Testis (tissue), 3 donors: ENCODE results near the gene ARID5B. TPM values are rescaled to one million over a fixed set of nuclear protein-coding genes. Genes with fewer than 3 reads are reported as not detected.
A peak's percentile ranks its signal among the peaks of the same experiment; 100 is the strongest.

ENCODE experiments used
- DNase-seq: peaks from one replicate; pipeline ENCODE4 v3.0.0-alpha.2; 2019
- H3K27ac ChIP-seq, 2 donors: fragments of 200-600 bp; sonication (generic); one replicate each; pipeline ENCODE4 v1.5.1; 2019
- H3K27me3 ChIP-seq: fragments of 200-600 bp; sonication (generic); one replicate; pipeline ENCODE4 v1.5.1; 2019
- H3K36me3 ChIP-seq: fragments of 200-600 bp; sonication (generic); one replicate; pipeline ENCODE4 v1.5.1; 2017; ENCODE audit warnings: low read depth; ENCODE audit errors: missing control alignments
- H3K4me1 ChIP-seq: fragments of 200-600 bp; sonication (generic); one replicate; pipeline ENCODE4 v1.5.1; 2019
- H3K4me3 ChIP-seq, 2 donors: fragments of 200-600 bp; sonication (generic); one replicate each; pipeline ENCODE4 v1.5.1; 2017 to 2019
- H3K9me3 ChIP-seq: fragments of 200-600 bp; sonication (generic); one replicate; pipeline ENCODE4 v1.5.1; 2017
- CTCF ChIP-seq, 3 experiments: fragments of 450-650 bp in 2 of 3; fragments of 200-600 bp in 1 of 3; sonication (generic) in 1 of 3; IDR thresholded peaks; one replicate each; pipeline ENCODE4 v1.5.1; 2016 to 2019; ENCODE audit warnings: antibody characterized with exemption in 3 of 3, mild to moderate bottlenecking in 2 of 3, moderate library complexity in 1 of 3
- POLR2A ChIP-seq: fragments of 450-650 bp; IDR thresholded peaks from one replicate; pipeline ENCODE4 v1.6.1; 2017; ENCODE audit warnings: antibody characterized with exemption, mild to moderate bottlenecking, moderate library complexity
- WGBS, 2 donors: methylation state at CpG; one replicate each; pipeline ENCODE4 v1.1.5; 2018; 5-methylcytosine and 5-hydroxymethylcytosine counted together
- intact Hi-C: fragments of 100-400 bp; cut with DNase I; formaldehyde crosslinking; loops from one replicate; pipeline ENCODE4 v1.15.1; 2023; ENCODE audit warnings: low total_unique reads
- polyA plus RNA-seq: library from polyadenylated mRNA; stranded (reverse); fragments of 350-450 nt; fragmentation: Illumina TruSeq; extraction: RNeasy Lipid Tissue Mini Kit (QIAGEN cat#74804); gene quantifications from one replicate; pipeline ENCODE4 v1.2.3, GENCODE V29; 2014; ENCODE audit warnings: low read depth, low replicate concordance; ENCODE audit not compliant: insufficient read depth
- total RNA-seq, 2 donors: library from RNA; depleted of rRNA; stranded (reverse); fragments of >200 nt; gene quantifications; one replicate each; pipeline ENCODE4 v1.2.3, GENCODE V29; 2016

Gene ARID5B
- total and polyA plus RNA-seq, 3 donors from 2014 or later, result 14.3 to 73.6 (median 52.1) TPM

- TF ChIP-seq POLR2A (no peak), CTCF (IDR thresholded peaks at IDR 0.05) (no peak)
- intact Hi-C loops, result no loop called here
Observed at GRCh38 chr10:62073429-62073828, 171.9 kb downstream of the ARID5B start.

GRCh38 chr10:62075414-62075813 lies 173.9 kb downstream of the ARID5B start:
- Histone ChIP-seq H3K4me3 (no peak overlapping the region), H3K9me3 (no peaks in the 10 kb centered on the region), H3K27me3 (no peaks in the 10 kb centered on the region), H3K36me3 (peaks cover 4% of the 10 kb centered on the region), H3K27ac (peak overlapping the region in 1 of 2 donors; percentile 38), H3K4me1 (peaks cover 37% of the 10 kb centered on the region)
- 89 to 92% methylated on average over 11 of the region's 11 CpGs for WGBS, 2 donors
- intact Hi-C loops, result no loop called here
- no peak for DNase-seq
- TF ChIP-seq CTCF (IDR thresholded peaks at IDR 0.05), result no peak
- no peak for TF ChIP-seq POLR2A

More at GRCh38 chr10:62073429-62073828, 171.9 kb downstream of the ARID5B start:
- no peaks in the 10 kb centered on the region for H3K36me3 ChIP-seq
- DNase-seq, result no peak
- H3K27ac ChIP-seq, result peak overlapping the region; percentile 19 to 37
- no peak overlapping the region for H3K4me3 ChIP-seq
- peaks cover 47% of the 10 kb centered on the region for H3K4me1 ChIP-seq
- no peaks in the 10 kb centered on the region for H3K9me3 ChIP-seq
- H3K27me3 ChIP-seq, result no peaks in the 10 kb centered on the region
- 43 to 60% methylated on average over 3 of the region's 3 CpGs for WGBS, 2 donors

- Histone ChIP-seq H3K36me3 (peaks cover 4% of the 10 kb centered on the region), H3K9me3 (no peaks in the 10 kb centered on the region), H3K4me3 (no peak overlapping the region), H3K27ac (peak overlapping the region; percentile 8 to 38), H3K4me1 (peaks cover 40% of the 10 kb centered on the region), H3K27me3 (no peaks in the 10 kb centered on the region)
- TF ChIP-seq POLR2A, result no peak
- no peak for TF ChIP-seq CTCF (IDR thresholded peaks at IDR 0.05)
- WGBS, 2 donors, result 69 to 85% methylated on average over 8 of the region's 8 CpGs
- no peak for DNase-seq
- intact Hi-C loops, result no loop called here
Observed at GRCh38 chr10:62075912-62076311, 174.4 kb downstream of the ARID5B start.

GRCh38 chr10:62076891-62077290 lies 175.4 kb downstream of the ARID5B start:
- TF ChIP-seq POLR2A (no peak), CTCF (IDR thresholded peaks at IDR 0.05) (no peak)
- Histone ChIP-seq H3K4me1 (peaks cover 48% of the 10 kb centered on the region), H3K4me3 (no peak overlapping the region), H3K27ac (peak overlapping the region; percentile 75 to 86), H3K36me3 (peaks cover 4% of the 10 kb centered on the region), H3K9me3 (no peaks in the 10 kb centered on the region), H3K27me3 (no peaks in the 10 kb centered on the region)
- no peak for DNase-seq
- 39 to 40% methylated on average over 2 of the region's 2 CpGs for WGBS, 2 donors
- intact Hi-C loops, result no loop called here

- TF ChIP-seq POLR2A (no peak), CTCF (IDR thresholded peaks at IDR 0.05) (no peak)
- H3K36me3 ChIP-seq, result peaks cover 4% of the 10 kb centered on the region
- no peaks in the 10 kb centered on the region for H3K9me3 ChIP-seq
- peak overlapping the region; percentile 75 to 86 for H3K27ac ChIP-seq
- intact Hi-C loops, result no loop called here
- peaks cover 52% of the 10 kb centered on the region for H3K4me1 ChIP-seq
- H3K27me3 ChIP-seq, result no peaks in the 10 kb centered on the region
- H3K4me3 ChIP-seq, result no peak overlapping the region
- DNase-seq, result no peak
- WGBS, 2 donors, result 16 to 21% methylated on average over 2 of the region's 2 CpGs
Observed at GRCh38 chr10:62077330-62078015, 176.0 kb downstream of the ARID5B start.
